RWPE2 (cell line): ENCODE measurements around the gene NTNG2.
"Not testable (repeated sequence)": the region's sequence is repeated elsewhere in the genome, so short reads cannot be mapped to it uniquely, and the experiment has no call there.

ENCODE experiments used
- ATAC-seq: fragments of 200-7000 bp; cut with Tn5 transposase; 3 replicates; pipeline ENCODE4 v1.9.1; 2021; ENCODE audit warnings: low read depth
- DNase-seq: peaks from one replicate; pipeline ENCODE4 v3.0.0-alpha.2; 2020; ENCODE audit warnings: low spot score
- H3K27ac ChIP-seq: fragments of 450-650 bp; 2 replicates; pipeline ENCODE4 v1.5.1; 2017; ENCODE audit warnings: mild to moderate bottlenecking; ENCODE audit not compliant: poor library complexity, severe bottlenecking
- H3K27me3 ChIP-seq: fragments of 250-450 bp; sonication (Bioruptor Pico); 2 replicates; pipeline ENCODE4 v1.5.1; 2021; ENCODE audit warnings: mild to moderate bottlenecking, moderate library complexity; ENCODE audit not compliant: insufficient read depth, poor library complexity, severe bottlenecking
- H3K36me3 ChIP-seq: fragments of 250-450 bp; sonication (Bioruptor Pico); 2 replicates; pipeline ENCODE4 v1.5.1; 2020; ENCODE audit warnings: low read depth, mild to moderate bottlenecking, moderate library complexity
- H3K4me1 ChIP-seq: fragments of 250-450 bp; sonication (Bioruptor Pico); 2 replicates; pipeline ENCODE4 v1.5.1; 2021; ENCODE audit warnings: mild to moderate bottlenecking, moderate library complexity; ENCODE audit not compliant: insufficient read depth, poor library complexity, severe bottlenecking
- H3K4me3 ChIP-seq: fragments of 250-450 bp; sonication (Bioruptor Pico); 2 replicates; pipeline ENCODE4 v1.5.1; 2021; ENCODE audit warnings: mild to moderate bottlenecking, moderate library complexity; ENCODE audit not compliant: severe bottlenecking
- H3K9me3 ChIP-seq: fragments of 250-450 bp; sonication (Bioruptor Pico); 2 replicates; pipeline ENCODE4 v1.5.1; 2021; ENCODE audit warnings: mild to moderate bottlenecking, moderate library complexity; ENCODE audit not compliant: severe bottlenecking
- CTCF ChIP-seq: fragments of 450-650 bp; IDR thresholded peaks from one replicate; pipeline ENCODE4 v1.5.1; 2017; ENCODE audit warnings: mild to moderate bottlenecking, moderate library complexity; ENCODE audit not compliant: poor library complexity, severe bottlenecking

NTNG2 gene

GRCh38 chr9:132260846-132261245, 99.0 kb downstream of the NTNG2 start:
- no peaks in the 10 kb centered on the region for H3K27me3 ChIP-seq
- no peak overlapping the region for H3K4me3 ChIP-seq
- no peak overlapping the region for H3K27ac ChIP-seq
- DNase-seq (no peak), ATAC-seq (no peak)
- peaks cover 42% of the 10 kb centered on the region for H3K36me3 ChIP-seq
- H3K9me3 ChIP-seq = no peaks in the 10 kb centered on the region
- no peak for TF ChIP-seq CTCF
- no peaks in the 10 kb centered on the region for H3K4me1 ChIP-seq

GRCh38 chr9:132266017-132266416, 104.2 kb downstream of the NTNG2 start:
- H3K9me3 ChIP-seq = no peaks in the 10 kb centered on the region
- no peaks in the 10 kb centered on the region for H3K27me3 ChIP-seq
- DNase-seq (no peak), ATAC-seq (no peak)
- H3K4me3 ChIP-seq = no peak overlapping the region
- H3K27ac ChIP-seq = no peak overlapping the region
- TF ChIP-seq CTCF = no peak
- H3K36me3 ChIP-seq = peaks cover 88% of the 10 kb centered on the region
- no peaks in the 10 kb centered on the region for H3K4me1 ChIP-seq

- no peaks in the 10 kb centered on the region for H3K9me3 ChIP-seq
- ATAC-seq = no peak
Observed at GRCh38 chr9:132267660-132268059, 105.8 kb downstream of the NTNG2 start.

GRCh38 chr9:132268725-132269352, 107.0 kb downstream of the NTNG2 start:
- Histone ChIP-seq H3K27me3 (no peaks in the 10 kb centered on the region), H3K4me1 (no peaks in the 10 kb centered on the region), H3K9me3 (no peaks in the 10 kb centered on the region), H3K27ac (peak overlapping the region; percentile 62), H3K4me3 (no peak overlapping the region), H3K36me3 (peaks cover 95% of the 10 kb centered on the region)
- peak; percentile 80 for TF ChIP-seq CTCF
- ATAC-seq = no peak
- DNase-seq = no peak

More at GRCh38 chr9:132267660-132268059, 105.8 kb downstream of the NTNG2 start:
- peaks cover 95% of the 10 kb centered on the region for H3K36me3 ChIP-seq
- H3K27me3 ChIP-seq = no peaks in the 10 kb centered on the region
- DNase-seq = no peak
- no peaks in the 10 kb centered on the region for H3K4me1 ChIP-seq
- H3K4me3 ChIP-seq = no peak overlapping the region
- no peak for TF ChIP-seq CTCF
- no peak overlapping the region for H3K27ac ChIP-seq

GRCh38 chr9:132269704-132270516, 108.1 kb downstream of the NTNG2 start:
- H3K27ac ChIP-seq = peak overlapping the region; percentile 62
- H3K4me3 ChIP-seq, H3K9me3 ChIP-seq, ATAC-seq, H3K4me1 ChIP-seq, H3K27me3 ChIP-seq, DNase-seq: not testable (repeated sequence)
- H3K36me3 ChIP-seq = peaks cover 95% of the 10 kb centered on the region
